Measurements from ENCODE around the gene MAPKAPK2. TPM values are rescaled to one million over a fixed set of nuclear protein-coding genes. Genes with fewer than 3 reads are reported as not detected.

MAPKAPK2 gene
- total RNA-seq, 1 experiment from 2014 or later: 98.5 TPM

DNA sequence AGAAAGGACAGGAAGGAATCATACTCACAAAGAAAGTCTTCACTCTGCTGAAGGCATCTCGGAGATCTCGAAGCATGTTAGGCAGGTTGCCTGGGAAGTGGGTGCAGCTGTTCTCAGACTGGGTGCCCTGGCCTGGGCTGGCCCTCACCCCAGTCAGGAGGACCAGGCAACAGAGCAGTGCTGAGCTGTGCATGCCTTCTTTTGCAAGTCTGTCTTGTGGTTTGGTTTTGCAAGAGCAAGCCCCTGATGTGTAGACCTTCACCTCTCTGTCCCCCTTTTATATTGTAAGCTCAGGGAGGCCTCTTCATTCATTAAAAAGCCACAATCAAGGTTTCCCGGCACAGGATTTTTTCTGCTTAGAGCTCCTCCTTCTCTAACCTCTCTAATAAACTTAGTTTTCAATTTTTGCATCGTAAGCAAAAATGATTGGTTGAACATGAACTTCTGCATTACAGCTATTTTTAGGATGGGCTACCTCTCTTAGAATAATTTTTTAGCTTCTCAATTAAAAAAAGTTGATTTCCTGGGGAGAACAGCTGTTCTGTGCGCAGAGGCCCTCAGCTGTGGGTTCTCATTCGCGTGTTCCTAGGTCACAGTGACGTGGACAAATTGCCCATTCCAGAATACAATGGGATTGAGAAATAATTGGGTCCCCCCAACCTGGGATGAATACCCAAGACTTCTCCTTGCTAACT, 87.7 kb downstream of the MAPKAPK2 start, which contains the start of gene IL10:
IL10 (minus strand) TSS at position 252 of the 695 bp plus-strand sequence; CDS start at position 193, 59 bp downstream.
- no TSS peak for BruUV-seq (replicated peaks)
- POLR2A ChIA-PET (ENCODE audit: unreplicated experiment): interaction anchor here (0.6 to 0.7 kb wide), 3 partner anchors 31 to 137 kb away, joined by 3 to 4 read pairs (median 3); partner anchors contain the start of gene DYRK3
- DNase-seq: no peak
- CTCF ChIA-PET: no interaction called here
- H3K9me2 ChIP-seq (replicated peaks; ENCODE audit: low read length): no peaks in the 10 kb centered on the region
- peaks cover 64% of the 10 kb centered on the region for H3K27me3 ChIP-seq (ENCODE audit: low read length)
- no peak for ATAC-seq
- no peak within 1 kb of the TSS for H3K27ac ChIP-seq (ENCODE audit: low read length)
- H3K9me3 ChIP-seq (ENCODE audit: low read length): no peaks in the 10 kb centered on the region
- no peaks in the 10 kb centered on the region for H4K20me1 ChIP-seq (ENCODE audit: low read length)
- intact Hi-C loops (cut with micrococcal nuclease): no loop called here
- no peaks in the 10 kb centered on the region for H3K79me2 ChIP-seq (ENCODE audit: low read length)
- H2AFZ ChIP-seq (ENCODE audit: low read length): no peak within 1 kb of the TSS
- no peak within 1 kb of the TSS for H3K4me2 ChIP-seq (ENCODE audit: low read length)
- H3K4me3 ChIP-seq (ENCODE audit: low read length): no peak within 1 kb of the TSS
- no peaks in the 10 kb centered on the region for H3K36me3 ChIP-seq (ENCODE audit: low read depth, low read length)
- TF ChIP-seq EZH2phosphoT487 (IDR thresholded peaks at IDR 0.05; ENCODE audit: borderline replicate concordance, low read length) (no peak), EZH2 (IDR thresholded peaks at IDR 0.05; ENCODE audit: low read length, unreplicated experiment) (no peak)
- TF ChIP-seq, protein P1, sequence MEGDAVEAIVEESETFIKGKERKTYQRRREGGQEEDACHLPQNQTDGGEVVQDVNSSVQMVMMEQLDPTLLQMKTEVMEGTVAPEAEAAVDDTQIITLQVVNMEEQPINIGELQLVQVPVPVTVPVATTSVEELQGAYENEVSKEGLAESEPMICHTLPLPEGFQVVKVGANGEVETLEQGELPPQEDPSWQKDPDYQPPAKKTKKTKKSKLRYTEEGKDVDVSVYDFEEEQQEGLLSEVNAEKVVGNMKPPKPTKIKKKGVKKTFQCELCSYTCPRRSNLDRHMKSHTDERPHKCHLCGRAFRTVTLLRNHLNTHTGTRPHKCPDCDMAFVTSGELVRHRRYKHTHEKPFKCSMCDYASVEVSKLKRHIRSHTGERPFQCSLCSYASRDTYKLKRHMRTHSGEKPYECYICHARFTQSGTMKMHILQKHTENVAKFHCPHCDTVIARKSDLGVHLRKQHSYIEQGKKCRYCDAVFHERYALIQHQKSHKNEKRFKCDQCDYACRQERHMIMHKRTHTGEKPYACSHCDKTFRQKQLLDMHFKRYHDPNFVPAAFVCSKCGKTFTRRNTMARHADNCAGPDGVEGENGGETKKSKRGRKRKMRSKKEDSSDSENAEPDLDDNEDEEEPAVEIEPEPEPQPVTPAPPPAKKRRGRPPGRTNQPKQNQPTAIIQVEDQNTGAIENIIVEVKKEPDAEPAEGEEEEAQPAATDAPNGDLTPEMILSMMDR (conservative IDR thresholded peaks at IDR 0.05; ENCODE audit: low read depth, low read length): no peak
- no peaks in the 10 kb centered on the region for H3F3A ChIP-seq (ENCODE audit: low read length, unreplicated experiment)
- no peaks in the 10 kb centered on the region for H3K4me1 ChIP-seq (ENCODE audit: insufficient read depth, low read length)
- H3K9ac ChIP-seq (ENCODE audit: low read length): no peak within 1 kb of the TSS

DNA sequence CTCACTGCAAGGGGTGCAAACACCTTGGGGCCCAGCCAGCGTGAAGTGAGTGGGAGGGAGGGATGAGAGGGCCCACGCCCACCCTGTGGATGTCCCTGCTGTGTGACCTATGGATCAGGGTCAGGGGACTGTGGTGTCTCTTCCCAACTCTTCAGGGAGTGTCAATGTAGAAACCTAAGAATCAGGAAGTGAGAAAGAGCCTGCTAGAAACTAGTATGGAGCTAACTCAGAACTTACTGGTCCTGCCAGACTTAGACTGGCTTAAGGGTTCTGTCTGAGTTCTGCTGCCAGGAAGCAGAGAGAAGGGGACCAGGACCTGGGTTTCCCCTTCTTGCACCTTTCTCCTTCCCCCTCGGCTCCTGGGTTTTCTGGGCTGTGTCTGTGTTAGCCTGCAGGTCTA, 89.4 kb downstream of the MAPKAPK2 start:
- Histone ChIP-seq H4K20me1 (ENCODE audit: low read length) (no peaks in the 10 kb centered on the region), H3K36me3 (ENCODE audit: low read depth, low read length) (no peaks in the 10 kb centered on the region), H3K4me1 (ENCODE audit: insufficient read depth, low read length) (0 out of 2 replicates have a peak, but pooled peaks cover under 1% of the 10 kb centered on the region), H3K4me3 (ENCODE audit: low read length) (no peak overlapping the region), H2AFZ (ENCODE audit: low read length) (no peak overlapping the region), H3K27me3 (ENCODE audit: low read length) (peaks cover 64% of the 10 kb centered on the region), H3K4me2 (ENCODE audit: low read length) (no peak overlapping the region), H3K79me2 (ENCODE audit: low read length) (no peaks in the 10 kb centered on the region), H3K9ac (ENCODE audit: low read length) (no peak overlapping the region), H3K9me2 (replicated peaks; ENCODE audit: low read length) (no peaks in the 10 kb centered on the region), H3F3A (ENCODE audit: low read length, unreplicated experiment) (no peaks in the 10 kb centered on the region), H3K9me3 (ENCODE audit: low read length) (no peaks in the 10 kb centered on the region), H3K27ac (ENCODE audit: low read length) (no peak overlapping the region)
- BruUV-seq (replicated peaks): no TSS peak
- no peak for ATAC-seq
- no peak for TF ChIP-seq EZH2 (IDR thresholded peaks at IDR 0.05; ENCODE audit: low read length, unreplicated experiment)
- no peak for DNase-seq
- ChIA-PET POLR2A (ENCODE audit: unreplicated experiment) (no interaction called here), CTCF (interaction anchor here (0.8 kb wide), 1 partner anchor 15 kb away, joined by 3 read pairs; no protein-coding TSS in a partner anchor)
- intact Hi-C loops (cut with micrococcal nuclease): no loop called here

DNA sequence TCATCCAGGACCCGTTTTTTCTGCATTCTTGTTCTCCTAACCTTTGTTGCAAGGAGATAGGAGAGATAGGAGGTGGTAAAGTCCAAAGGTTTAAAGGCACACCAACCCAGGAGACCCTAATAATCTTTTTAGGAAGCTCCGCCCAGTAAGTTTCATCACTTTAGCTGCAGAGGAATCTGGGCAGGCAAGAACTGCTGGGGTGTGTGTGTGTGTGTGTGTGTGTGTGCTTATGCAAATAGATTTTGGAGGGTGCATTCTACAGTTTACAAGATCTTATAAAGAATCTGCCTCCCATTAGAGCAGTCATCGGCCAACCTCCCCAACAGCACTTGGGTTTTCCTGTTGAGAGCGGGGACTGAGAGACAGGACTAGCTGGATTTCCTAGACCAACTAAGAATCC, 91.5 kb downstream of the MAPKAPK2 start:
- Histone ChIP-seq H3K4me1 (ENCODE audit: insufficient read depth, low read length) (0 out of 2 replicates have a peak, but pooled peaks cover 4% of the 10 kb centered on the region), H3K4me2 (ENCODE audit: low read length) (no peak overlapping the region), H4K20me1 (ENCODE audit: low read length) (no peaks in the 10 kb centered on the region), H2AFZ (ENCODE audit: low read length) (no peak overlapping the region), H3K27me3 (ENCODE audit: low read length) (peaks cover 47% of the 10 kb centered on the region), H3K4me3 (ENCODE audit: low read length) (no peak overlapping the region), H3F3A (ENCODE audit: low read length, unreplicated experiment) (no peaks in the 10 kb centered on the region), H3K9me2 (replicated peaks; ENCODE audit: low read length) (no peaks in the 10 kb centered on the region), H3K9ac (ENCODE audit: low read length) (no peak overlapping the region), H3K79me2 (ENCODE audit: low read length) (no peaks in the 10 kb centered on the region), H3K36me3 (ENCODE audit: low read depth, low read length) (no peaks in the 10 kb centered on the region), H3K9me3 (ENCODE audit: low read length) (no peaks in the 10 kb centered on the region), H3K27ac (ENCODE audit: low read length) (no peak overlapping the region)
- no peak; the same call in 1 of the 2 replicates for ATAC-seq
- ChIA-PET POLR2A (ENCODE audit: unreplicated experiment) (no interaction called here), CTCF (interaction anchor here (0.6 to 0.7 kb wide), 3 partner anchors 67 to 309 kb away, joined by 3 to 7 read pairs (median 6); no protein-coding TSS in a partner anchor)
- intact Hi-C loops (cut with micrococcal nuclease): no loop called here
- DNase-seq: peak; percentile 55
- no TSS peak for BruUV-seq (replicated peaks)
- TF ChIP-seq EZH2phosphoT487 (IDR thresholded peaks at IDR 0.05; ENCODE audit: borderline replicate concordance, low read length): no peak
- no peak for TF ChIP-seq EZH2 (IDR thresholded peaks at IDR 0.05; ENCODE audit: low read length, unreplicated experiment)
- TF ChIP-seq, protein P1 (conservative IDR thresholded peaks at IDR 0.05; ENCODE audit: low read depth, low read length): no peak
